HCT116 (cell line): ENCODE data around the gene RGS17.

Source experiments
- ELF1 ChIP-seq: IDR thresholded peaks from 2 replicates; pipeline ENCODE4 v1.6.1; 2012; ENCODE audit warnings: low read depth, borderline replicate concordance
- EZH2 ChIP-seq: fragments of 200-600 bp; sonication (generic); IDR thresholded peaks from 2 replicates; pipeline ENCODE4 v1.6.1; 2017; ENCODE audit warnings: antibody characterized with exemption, mixed run types
- JUND ChIP-seq: IDR thresholded peaks from 2 replicates; pipeline ENCODE4 v1.6.1; 2012
- POLR2A ChIP-seq: IDR thresholded peaks from 2 replicates; pipeline ENCODE4 v1.7.0; 2011; ENCODE audit warnings: borderline replicate concordance; ENCODE audit not compliant: insufficient read depth, insufficient read length; ENCODE audit errors: extremely low read depth
- YY1 ChIP-seq: IDR thresholded peaks from 2 replicates; pipeline ENCODE4 v1.6.1; 2011; ENCODE audit warnings: low read length, low read depth, moderate library complexity, mild to moderate bottlenecking; ENCODE audit not compliant: insufficient replicate concordance; ENCODE audit errors: extremely low read depth
- ZNF274 ChIP-seq: fragments of 200-500 bp; sonication (Bioruptor generic); IDR thresholded peaks from 2 replicates; pipeline ENCODE4 v1.6.1; 2014; ENCODE audit warnings: mild to moderate bottlenecking, low read depth, low read length, inconsistent platforms
- TF ChIP-seq, protein P1 (sequence below): IDR thresholded peaks from 2 replicates; pipeline ENCODE4 v1.6.1; 2012; ENCODE audit warnings: low read depth
- TF ChIP-seq, protein P2 (sequence below), 3 experiments: fragments of 200-600 bp in 1 of 3; sonication (generic) in 1 of 3; IDR thresholded peaks in 2 of 3; conservative IDR thresholded peaks in 1 of 3; 2 replicates each; pipeline ENCODE4 v1.5.1; 2012 to 2017; ENCODE audit warnings: low read depth in 2 of 3, low read length in 2 of 3, antibody characterized with exemption in 1 of 3, borderline replicate concordance in 1 of 3, control low read depth in 1 of 3, mild to moderate bottlenecking in 1 of 3, mixed read lengths in 1 of 3, mixed run types in 1 of 3, moderate library complexity in 1 of 3; ENCODE audit not compliant: insufficient read depth in 1 of 3
- TF ChIP-seq, protein P3 (sequence below): IDR thresholded peaks from 2 replicates; pipeline ENCODE4 v1.6.1; 2012

DNA sequence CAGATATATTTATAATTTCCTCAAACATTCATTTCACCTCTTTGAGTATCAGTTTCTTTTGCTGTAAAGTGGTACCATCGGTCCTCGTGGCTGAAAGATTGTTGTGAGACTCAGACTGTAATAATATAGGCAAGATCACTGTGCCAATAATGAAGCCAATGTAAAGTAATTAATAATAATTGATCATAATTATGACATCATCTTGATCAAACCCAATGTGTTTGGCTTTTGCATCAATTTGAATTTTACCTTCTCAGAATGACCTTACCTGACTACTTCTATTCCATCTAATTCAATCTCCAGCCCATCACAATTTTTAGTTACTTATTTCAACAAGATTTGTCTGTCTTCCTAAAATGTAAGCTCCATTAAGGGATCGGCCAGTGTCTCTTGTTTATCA is 112.7 kb downstream of the RGS17 start:
- TF ChIP-seq EZH2 = no peak
- no peak for TF ChIP-seq POLR2A
- TF ChIP-seq ELF1 = no peak
- TF ChIP-seq, protein P1, sequence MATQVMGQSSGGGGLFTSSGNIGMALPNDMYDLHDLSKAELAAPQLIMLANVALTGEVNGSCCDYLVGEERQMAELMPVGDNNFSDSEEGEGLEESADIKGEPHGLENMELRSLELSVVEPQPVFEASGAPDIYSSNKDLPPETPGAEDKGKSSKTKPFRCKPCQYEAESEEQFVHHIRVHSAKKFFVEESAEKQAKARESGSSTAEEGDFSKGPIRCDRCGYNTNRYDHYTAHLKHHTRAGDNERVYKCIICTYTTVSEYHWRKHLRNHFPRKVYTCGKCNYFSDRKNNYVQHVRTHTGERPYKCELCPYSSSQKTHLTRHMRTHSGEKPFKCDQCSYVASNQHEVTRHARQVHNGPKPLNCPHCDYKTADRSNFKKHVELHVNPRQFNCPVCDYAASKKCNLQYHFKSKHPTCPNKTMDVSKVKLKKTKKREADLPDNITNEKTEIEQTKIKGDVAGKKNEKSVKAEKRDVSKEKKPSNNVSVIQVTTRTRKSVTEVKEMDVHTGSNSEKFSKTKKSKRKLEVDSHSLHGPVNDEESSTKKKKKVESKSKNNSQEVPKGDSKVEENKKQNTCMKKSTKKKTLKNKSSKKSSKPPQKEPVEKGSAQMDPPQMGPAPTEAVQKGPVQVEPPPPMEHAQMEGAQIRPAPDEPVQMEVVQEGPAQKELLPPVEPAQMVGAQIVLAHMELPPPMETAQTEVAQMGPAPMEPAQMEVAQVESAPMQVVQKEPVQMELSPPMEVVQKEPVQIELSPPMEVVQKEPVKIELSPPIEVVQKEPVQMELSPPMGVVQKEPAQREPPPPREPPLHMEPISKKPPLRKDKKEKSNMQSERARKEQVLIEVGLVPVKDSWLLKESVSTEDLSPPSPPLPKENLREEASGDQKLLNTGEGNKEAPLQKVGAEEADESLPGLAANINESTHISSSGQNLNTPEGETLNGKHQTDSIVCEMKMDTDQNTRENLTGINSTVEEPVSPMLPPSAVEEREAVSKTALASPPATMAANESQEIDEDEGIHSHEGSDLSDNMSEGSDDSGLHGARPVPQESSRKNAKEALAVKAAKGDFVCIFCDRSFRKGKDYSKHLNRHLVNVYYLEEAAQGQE = no peak
- TF ChIP-seq ZNF274 = no peak
- TF ChIP-seq, protein P2, sequence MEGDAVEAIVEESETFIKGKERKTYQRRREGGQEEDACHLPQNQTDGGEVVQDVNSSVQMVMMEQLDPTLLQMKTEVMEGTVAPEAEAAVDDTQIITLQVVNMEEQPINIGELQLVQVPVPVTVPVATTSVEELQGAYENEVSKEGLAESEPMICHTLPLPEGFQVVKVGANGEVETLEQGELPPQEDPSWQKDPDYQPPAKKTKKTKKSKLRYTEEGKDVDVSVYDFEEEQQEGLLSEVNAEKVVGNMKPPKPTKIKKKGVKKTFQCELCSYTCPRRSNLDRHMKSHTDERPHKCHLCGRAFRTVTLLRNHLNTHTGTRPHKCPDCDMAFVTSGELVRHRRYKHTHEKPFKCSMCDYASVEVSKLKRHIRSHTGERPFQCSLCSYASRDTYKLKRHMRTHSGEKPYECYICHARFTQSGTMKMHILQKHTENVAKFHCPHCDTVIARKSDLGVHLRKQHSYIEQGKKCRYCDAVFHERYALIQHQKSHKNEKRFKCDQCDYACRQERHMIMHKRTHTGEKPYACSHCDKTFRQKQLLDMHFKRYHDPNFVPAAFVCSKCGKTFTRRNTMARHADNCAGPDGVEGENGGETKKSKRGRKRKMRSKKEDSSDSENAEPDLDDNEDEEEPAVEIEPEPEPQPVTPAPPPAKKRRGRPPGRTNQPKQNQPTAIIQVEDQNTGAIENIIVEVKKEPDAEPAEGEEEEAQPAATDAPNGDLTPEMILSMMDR (IDR thresholded peaks at IDR 0.05 in 2 of 3, conservative IDR thresholded peaks at IDR 0.05 in 1 of 3; ENCODE audit: borderline replicate concordance in 1 of 3, insufficient read depth in 1 of 3, low read depth in 2 of 3, low read length in 2 of 3) = no peak
- no peak for TF ChIP-seq JUND
- no peak for TF ChIP-seq YY1
- TF ChIP-seq, protein P3, sequence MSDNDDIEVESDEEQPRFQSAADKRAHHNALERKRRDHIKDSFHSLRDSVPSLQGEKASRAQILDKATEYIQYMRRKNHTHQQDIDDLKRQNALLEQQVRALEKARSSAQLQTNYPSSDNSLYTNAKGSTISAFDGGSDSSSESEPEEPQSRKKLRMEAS = no peak
